LoVo (cell line): ENCODE results near the gene ANKS1B.
"Not testable (repeated sequence)": the region's sequence is repeated elsewhere in the genome, so short reads cannot be mapped to it uniquely, and the experiment has no call there.

ENCODE experiments used
- DNase-seq: peaks from one replicate; pipeline ENCODE4 v3.0.0-alpha.2; 2016; ENCODE audit warnings: low spot score

Gene ANKS1B

DNA sequence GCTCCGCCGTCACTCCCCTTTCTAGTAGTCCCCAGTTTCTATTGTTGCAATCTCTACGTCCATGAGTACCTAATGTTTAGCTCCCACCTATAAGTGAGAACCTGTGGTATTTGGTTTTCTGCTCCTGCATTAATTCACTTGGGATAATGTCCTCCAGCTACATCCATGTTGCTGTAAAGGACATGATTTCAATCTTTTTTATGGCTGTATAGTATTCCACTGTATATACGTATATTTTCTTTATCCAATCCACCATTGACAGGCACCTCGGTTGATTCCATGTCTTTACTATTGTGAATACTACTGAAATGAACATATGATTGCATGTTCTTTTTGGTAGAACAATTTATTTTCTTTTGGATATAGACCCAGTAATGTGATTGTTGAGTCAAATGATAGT is 114.7 kb downstream of the ANKS1B start:
- DNase-seq: no peak

DNA sequence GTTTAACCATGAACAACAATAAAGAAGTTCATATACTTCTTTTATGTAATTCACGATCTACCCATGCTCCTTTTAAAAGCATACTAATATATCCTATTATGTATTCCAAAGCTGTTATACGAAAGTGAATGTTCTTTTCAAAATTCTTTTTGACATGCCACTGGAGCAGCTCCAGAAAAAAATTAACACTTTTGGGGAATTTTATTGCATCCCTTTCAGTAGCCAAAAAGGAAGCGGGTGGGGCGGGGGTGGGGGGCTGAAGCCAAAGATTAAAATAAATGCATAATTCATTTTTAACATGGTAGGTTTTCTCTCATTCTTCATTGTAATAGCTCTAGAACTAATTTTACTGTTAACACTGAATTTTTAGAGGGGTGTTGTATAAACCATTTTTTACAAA is 123.0 kb downstream of the ANKS1B start:
- no peak for DNase-seq

DNA sequence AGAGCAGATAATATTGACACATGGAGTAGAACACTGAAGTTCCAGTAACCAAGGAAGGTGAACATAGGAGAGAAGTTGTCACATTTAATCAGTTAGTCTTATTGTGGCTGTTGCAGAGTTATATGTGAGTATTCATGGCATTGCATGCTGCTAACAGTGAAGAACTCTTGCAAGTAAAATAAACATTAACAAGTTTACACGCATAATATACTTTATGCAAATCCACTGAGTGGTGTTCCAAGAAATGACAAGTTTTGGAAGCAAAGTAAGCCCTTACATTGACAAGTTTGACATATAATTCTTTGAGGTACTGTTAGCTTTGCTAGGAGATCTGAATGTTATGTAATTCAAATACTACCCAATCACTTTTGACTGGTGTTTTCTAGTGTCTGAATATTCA is 125.6 kb downstream of the ANKS1B start:
- DNase-seq: no peak

DNA sequence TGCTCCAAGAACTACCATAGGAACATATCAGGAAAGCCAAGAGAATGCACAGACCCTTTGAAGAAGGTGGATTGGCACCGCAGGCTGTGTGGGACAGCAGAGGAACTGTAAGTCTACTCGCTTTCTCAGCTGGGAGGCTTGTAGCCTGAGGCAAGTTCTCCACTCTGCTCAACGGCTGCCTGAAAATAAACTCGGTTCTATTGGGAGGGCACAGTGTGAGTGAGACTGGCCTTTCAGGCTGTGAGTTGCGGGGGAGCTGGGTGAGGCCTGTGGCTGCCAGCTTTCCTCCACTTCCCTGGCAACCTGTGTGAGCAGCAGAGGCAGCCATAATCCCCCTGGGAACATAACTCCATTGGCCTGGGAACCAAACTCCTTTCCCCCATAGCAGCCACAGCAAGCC is 132.1 kb downstream of the ANKS1B start:
- no peak for DNase-seq

DNA sequence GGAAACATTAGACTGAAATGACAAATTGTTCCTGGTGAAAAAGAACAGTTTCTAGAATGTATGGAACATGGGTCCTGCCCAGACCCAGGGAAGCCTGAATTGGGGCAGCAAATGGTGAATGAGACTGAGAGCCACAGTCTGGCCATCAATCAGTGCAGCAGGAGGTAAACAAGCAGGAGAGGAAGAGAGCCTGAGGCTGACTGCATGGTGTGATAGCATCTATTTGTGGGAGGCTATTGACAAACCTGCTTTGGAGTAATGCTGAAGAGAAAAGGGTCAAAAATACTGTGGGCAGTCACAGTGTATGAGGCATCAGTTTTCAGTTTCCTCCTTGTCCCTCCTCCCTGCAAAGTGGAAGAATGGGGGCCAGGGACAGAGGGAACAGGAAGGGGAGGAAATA is 136.8 kb downstream of the ANKS1B start:
- no peak for DNase-seq

DNA sequence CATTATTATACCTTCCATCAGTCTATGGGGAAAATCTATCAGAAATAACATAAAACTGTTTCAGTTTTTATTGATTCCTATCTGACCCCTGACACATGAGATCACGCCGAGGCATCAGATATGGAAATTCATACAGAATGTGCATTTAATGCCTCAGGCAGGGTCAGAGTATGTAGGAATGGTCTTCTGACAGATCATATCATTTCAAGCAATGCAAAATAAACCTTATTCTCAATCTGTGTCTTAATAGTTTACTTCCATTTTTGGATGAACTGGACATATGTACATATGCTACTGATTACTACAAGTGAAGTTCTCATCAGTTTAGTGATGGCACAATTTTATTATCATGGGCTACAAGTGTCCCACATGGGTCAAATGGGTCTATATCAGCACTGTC is 150.0 kb downstream of the ANKS1B start:
- DNase-seq: no peak

DNA sequence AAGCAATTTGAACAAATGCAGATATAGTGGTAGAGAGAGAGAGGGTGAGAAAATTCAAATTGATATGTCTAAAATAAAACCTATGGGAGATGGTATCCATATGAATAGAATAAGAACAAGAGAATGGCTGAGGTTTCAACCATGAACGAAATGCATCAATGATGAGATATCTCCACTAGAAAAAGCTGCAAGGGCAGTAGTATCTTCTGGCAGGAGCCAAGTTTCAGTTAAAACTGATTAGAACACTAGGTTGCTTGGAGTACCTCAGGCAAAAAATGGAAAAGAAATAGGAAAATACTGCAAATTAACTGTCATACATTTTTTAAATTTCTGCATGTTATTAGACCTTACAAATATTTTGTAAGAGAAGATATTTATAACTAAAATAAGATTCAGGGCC is 151.3 kb downstream of the ANKS1B start:
- DNase-seq: no peak

DNA sequence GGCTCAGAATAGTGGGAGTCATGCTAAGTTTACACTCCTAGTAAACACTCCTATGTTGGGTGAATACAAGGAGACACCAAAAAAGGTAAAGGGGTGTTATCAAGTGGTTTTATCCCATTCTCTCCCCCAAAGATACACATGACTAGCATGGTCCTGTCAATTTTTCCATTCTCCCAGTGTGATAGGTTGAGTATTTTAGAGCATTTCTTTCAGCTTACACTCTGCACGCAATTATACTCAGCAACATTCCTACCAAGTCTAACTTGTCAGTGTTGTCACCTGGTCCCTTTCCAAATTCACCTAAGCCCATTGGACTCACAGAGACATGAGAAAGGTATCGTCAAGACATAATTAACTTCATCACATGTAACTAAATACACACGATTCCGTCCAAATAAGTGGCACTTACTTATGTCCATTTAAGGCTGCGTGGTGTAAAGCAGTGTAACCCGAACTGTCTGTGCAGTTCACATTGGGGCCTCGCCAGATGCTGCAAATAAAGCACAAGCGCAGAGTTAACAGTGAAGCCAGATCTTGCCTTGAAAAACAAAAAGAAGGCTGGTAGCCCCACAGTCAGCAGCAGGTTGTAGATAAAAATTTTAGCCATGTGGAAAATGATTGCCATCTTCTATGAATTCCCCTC is 159.7 kb downstream of the ANKS1B start:
- DNase-seq: no peak

DNA sequence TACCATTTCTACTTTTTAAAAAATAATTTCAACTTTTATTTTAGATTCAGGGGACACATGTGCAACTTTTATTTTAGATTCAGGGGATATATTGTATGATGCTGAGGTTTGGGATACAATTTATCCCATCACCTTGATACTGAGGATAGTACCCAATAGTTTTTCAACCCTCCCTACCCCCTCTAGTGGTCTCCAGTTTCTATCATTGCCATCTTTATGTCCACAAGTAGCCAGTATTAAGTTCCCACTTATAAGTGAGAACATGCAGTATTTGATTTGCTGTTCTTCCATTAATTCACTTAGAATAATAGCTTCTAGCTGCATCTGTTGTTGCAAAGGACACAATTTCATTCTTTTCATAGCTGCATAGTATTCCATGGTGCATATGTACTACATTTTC is 162.5 kb downstream of the ANKS1B start:
- no peak for DNase-seq

DNA sequence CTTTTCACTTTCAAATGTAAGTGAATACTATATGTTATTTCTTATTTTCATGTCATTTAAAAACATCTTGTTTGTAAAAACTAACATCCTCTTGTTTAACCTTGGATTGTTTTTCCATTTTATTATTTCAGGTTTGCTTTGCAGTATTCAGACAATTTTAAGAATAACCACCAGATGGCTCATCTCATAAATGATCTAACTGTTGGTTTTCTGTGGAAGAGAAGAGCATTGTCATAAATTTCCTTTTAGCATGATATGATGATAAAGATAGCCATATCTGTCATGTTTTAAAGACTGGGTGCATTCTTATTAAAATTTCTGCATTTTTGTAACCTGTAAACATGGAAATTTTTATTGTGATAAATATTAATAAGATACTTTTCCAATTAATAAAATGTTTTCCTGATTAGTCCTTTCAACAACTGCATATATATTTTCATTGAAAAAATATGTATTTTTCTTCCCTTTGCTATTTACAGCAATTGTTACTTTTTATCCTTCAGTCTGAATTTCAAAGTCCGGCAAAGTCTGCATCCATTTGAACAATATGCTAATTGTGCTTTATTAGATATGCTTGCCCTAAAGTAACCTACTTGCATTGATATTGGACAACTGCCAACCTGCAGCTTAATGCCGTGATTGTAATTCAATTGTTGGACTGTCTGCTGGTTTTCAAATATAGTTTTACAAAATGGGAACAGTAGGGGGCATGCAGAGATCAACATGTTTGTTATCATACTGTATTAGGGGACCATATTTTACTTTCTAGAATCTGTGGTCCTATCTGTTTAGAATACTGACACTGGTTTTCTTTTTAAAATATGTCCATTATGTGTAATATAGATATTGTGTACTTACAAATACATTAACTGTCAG is 173.8 kb downstream of the ANKS1B start:
- peak; percentile 38 for DNase-seq

DNA sequence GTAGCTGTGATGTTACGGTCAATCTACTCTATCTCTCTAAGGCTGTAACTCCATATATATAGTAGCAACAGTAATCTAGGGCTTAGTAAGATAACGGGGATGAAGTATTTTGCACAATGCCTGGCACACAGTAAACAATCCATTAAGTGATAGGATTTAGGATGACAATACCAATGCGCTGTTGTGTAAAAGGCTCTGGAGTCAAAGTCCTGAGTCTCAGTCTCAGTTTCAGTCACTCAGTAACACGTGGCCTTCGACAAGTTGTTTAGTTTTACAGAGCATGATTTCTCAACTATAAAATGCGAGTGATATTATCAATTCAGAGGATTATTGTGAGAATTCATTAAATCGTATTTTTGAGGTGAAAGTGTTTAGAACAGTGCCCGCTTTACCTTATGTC is 174.8 kb downstream of the ANKS1B start:
- no peak for DNase-seq

DNA sequence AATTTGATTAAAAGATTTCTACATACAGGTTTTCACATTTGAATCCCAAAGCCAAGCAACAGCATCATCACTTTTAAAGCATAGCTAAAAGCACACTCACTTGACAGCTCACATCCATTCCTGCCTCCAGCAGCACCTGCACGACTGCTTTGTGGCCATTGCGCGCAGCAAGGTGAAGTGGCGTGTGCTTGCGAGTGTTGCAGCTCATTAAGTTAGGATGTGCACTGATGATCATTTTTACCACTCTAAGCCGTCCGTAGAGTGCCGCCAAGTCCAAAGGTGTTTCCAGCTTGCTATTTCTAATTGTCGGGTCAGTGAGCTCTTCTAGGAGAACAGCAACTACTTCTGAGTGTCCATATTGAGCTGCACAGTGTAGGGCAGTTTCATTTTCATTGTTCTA is 178.4 kb downstream of the ANKS1B start:
- DNase-seq: no peak

DNA sequence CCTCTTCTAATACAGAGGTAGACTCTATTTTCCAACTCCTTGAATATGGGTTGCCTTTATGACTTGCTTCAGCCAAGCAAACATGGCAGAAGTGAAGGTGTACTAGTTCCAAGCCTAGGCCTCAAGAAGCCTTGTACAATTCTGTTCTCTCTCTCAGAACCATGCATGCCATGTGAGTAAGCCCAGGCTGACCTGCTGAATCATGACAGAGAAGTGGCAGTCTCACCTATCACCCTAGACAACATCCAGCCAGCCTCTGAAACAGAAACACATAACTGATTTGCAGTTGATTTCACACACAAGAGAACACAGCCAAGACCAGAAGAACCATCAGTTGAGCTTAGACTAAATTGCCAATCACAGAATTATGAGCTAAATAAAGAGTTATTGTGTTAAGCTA is 180.0 kb downstream of the ANKS1B start:
- DNase-seq: no peak

DNA sequence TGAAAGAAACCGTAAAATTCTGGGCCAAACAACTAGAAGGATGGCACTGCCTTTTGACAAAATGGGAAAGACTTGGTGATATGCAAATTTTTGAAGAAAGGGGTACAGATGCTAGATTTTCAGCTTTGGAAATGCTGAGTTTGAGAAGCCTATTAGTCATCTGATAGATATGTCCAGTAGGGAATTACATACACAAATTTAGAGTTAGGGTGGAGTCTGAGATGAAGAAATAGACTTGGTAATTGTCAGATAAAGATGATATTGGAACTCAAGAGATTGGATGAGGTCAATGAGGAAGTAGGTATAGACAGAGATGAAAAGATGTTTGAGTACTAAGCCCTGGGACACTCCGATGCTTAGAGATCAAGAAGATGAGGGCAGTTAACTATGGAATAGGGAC is 184.1 kb downstream of the ANKS1B start:
- DNase-seq: no peak

DNA sequence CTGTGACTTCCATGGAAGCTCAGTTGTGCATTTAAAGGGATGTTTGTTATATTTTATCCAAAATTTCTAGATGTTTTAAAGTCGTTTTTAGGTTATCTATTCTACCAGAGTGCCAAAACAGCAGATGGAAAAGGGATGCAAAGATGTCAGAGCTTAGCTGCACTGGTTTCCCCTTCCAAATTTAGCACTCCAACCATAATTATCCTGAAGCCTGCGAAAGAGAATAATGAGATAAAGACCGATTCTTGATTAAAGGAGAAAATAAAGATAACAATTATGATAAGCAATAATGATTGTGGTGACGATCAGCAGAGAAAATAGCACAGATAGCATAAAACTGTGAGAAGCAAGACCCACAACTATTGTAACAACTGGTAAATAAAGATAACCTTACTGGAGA is 186.8 kb downstream of the ANKS1B start:
- DNase-seq: not testable (repeated sequence)

DNA sequence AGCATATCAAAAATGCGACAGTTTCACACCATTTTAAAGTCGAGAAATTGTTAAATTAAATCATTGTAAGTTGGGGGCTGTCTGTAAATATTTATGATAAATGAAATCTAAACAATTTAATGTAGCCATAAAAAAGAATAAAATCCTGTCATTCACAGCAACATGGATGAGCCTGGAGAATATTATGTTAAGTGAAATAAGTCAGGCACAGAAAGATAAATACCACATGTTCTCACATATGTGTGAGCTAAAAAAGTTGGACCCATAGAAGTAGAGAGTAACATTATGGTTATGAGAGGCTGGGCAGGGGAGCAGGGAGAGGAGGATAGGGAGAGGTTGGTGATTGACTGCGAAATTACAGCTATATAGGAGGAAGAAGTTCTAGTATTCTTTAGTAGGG is 201.3 kb downstream of the ANKS1B start:
- no peak for DNase-seq

DNA sequence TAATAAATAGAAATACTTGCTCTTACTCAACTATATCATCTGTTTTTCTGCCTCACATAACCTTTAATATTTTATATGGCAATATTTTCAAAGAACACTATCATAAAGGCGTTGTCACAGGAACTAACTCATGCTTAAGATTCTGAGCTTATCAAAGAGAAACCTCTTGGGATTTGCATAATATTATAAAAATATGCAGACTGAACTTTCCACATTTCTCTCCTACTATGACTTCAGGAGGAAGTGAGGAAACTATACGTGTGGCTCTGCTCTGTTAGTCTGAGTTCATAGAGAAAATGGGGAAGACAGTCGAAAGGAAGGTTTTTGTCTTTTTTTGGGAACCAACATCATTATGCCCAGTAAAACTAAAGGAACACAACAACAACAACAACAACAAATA is 212.5 kb downstream of the ANKS1B start:
- DNase-seq: no peak

DNA sequence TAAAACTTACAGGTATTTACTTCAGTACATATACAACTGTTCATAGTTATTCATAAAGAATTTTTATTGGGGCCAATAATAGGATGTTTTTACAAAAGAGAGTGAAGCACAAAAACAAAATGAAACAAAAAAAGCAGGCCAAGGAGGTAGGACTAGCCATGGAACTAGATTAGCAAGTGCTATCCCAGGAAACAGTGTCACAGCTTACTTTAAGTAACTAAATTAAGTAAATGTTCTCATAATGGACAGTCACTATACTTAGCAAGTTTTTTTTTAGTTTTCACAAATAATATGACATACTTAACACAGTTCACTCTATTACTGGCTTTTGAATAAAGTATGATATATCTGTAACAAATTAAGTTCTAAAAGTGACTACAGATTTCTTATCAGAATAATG is 213.1 kb downstream of the ANKS1B start:
- DNase-seq: no peak

DNA sequence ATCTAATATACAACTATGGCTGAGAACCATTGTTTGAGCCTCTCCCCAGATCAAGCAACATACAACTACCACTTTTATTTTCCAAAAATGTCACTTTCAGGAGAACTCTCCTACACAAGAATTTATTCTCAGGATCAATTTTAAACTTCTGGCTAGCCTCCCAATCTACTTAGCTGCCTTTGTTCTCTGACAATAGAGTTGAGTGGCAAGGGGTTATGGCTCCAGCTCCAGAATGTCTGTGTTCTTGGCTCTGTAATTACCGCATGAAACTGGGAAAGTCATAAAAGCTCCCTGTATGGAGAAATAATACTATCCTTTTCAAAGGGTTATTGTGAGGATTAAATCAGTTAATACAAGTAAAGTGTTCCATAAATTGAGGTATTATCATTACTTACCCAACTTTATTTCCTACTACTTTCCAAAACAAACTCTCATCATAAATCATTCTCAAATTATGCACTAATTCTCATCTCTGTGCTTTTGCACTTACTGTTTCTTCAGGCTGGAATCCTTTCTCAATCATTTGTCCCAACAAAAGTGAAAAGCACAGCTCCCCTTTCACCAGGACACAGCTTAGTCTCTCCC is 215.2 kb downstream of the ANKS1B start:
- no peak for DNase-seq

DNA sequence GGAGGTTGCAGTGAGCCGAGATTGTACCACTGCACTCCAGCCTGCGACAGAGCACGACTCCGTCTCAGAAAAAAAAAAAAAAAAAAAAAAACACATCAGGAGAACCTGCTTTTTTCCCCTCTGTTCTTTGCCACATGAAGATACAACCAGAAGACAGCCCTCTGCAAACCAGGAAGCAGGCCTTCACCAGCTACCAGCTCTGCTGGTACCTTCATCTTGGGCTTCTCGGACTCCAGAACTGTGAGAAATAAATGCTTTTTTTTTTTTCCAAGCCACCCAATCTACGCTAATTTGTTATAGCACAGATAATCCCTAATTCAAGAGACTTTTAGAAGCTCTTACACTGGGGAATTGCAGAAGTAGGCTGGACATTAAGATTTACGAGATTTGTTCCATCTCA is 216.0 kb downstream of the ANKS1B start:
- no peak for DNase-seq

DNA sequence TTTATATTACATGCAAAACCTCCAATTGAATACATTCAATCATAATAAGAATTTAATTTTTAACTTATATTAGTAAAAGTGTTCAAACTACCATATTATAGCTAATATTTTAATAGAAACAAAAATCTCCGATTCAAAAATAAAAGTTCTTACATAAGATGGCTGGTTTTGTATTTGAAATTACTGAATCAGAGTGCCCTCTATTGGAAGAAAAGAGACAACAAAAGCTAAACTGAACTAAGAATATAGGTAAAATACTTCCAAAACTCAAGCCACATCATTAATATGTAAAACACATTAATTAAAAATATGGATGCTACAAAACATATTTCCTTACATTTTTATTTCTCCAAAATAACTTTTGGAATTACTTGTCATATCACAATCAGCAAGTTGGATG is 216.9 kb downstream of the ANKS1B start:
- peak; percentile 54 for DNase-seq

DNA sequence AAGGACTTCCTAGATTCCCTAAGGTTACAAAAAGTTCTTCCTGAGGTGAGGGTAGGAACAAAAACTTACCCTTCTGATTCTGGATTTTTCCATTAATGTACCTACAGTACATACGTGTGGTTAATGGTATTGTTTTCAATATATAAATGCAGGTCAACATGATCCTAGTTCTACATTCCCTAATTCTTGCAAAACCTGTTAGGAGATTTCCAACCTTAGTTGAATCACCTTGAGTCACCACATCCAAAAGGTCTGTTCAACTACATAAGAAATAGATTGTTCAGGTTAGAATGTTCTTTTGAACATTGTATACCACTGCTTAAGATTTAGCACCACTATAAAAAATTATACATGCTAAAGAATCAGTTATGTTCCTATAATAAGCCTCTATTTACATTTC is 218.3 kb downstream of the ANKS1B start:
- no peak for DNase-seq

DNA sequence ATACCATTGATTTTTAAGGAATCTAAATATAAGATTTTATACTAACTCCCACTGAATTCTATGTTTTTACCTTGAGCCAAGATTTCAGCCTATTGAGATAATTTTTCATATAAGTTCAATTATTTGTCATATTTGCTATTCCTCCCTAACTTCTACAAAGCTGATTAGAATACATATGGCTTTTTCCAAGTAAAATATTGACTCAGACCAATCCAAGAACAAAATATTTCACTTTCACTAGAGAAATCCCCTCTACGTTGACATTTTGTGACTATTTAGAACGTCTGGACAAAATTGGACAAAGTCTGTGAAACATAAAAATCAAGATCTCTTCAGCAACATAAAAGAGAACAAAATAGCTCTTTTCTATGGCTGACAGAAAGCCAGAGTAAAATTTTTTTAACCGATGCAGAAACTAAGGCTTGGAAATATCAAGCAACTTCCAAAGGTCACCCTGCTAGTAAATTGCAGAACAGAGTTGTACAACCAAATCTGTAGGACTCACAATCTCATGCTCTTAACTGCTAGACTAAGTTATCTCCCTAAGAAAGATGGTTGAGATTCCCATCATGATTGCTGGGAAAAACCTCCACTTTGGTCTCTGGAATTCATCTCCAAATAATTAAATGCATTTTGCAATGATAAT is 219.1 kb downstream of the ANKS1B start:
- DNase-seq: no peak
